Activated CD8-positive, alpha-beta memory T cell treated with anti-CD3 and anti-CD28 coated beads, Interleukin-2, amount 50 U/mL, for 24 hours (primary cell): ENCODE measurements around the gene RAB19.

Source experiments
- DNase-seq: peaks from one replicate; pipeline ENCODE4 v3.0.0-alpha.2; 2020; ENCODE audit errors: extremely low read depth

RAB19 gene, protein sequence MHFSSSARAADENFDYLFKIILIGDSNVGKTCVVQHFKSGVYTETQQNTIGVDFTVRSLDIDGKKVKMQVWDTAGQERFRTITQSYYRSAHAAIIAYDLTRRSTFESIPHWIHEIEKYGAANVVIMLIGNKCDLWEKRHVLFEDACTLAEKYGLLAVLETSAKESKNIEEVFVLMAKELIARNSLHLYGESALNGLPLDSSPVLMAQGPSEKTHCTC

DNA sequence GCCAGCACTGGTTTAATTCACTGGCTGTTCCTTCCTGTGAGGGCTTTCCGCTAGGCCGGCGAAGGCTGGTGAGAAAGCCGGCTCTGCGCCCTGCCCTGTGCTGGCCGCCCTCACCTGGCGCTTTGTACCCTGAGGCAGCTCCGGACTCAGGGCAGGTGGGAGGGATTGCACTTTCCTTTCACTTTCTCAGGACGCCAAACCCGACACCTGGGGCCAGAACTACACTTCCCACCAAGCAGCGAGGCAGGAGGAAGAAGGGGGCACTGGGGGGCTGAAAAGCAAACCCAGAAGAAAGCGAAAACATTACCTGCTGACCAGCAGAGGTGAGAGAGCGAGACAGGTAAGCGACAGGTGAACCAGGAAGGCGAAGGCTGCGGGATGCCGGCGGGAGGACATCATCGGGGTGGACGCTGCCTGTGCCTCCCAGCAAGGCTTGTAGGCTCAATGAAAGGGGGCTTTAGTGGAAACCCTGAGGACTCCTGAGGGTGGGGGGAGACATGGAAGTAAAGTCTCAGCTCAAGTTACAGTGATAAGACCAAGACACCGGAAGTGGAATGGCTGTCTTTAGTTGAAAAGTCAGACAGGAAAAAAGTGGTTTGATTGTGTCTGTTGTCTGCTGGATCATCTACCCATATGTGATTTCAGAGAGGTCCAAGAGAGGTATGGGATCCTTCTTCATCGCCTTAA lies at the start of gene RAB19:
TSS of gene RAB19 (plus strand) at position 181 of the 687 bp plus-strand sequence. CDS start 3,589 bp downstream, outside the sequence.
- no peak for DNase-seq

DNA sequence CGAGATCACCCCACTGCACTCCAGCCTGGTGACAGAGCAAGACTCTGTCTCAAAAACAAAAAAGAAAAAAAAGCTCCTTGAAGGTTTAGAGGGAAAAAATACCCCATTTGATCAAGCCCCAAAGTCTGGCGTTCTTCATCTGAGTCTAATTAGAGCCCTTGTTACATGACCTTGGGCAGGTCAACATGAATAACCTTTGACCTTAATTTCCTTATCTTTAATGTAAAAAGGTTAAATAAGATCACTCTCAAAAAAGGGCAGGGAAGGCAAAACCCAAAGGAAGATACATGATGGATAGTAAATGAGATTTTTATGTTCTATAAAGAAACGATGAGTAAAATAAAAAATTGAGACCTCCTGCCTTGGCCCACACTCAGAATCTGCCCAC lies 45.8 kb upstream of the RAB19 start:
- DNase-seq: no peak

DNA sequence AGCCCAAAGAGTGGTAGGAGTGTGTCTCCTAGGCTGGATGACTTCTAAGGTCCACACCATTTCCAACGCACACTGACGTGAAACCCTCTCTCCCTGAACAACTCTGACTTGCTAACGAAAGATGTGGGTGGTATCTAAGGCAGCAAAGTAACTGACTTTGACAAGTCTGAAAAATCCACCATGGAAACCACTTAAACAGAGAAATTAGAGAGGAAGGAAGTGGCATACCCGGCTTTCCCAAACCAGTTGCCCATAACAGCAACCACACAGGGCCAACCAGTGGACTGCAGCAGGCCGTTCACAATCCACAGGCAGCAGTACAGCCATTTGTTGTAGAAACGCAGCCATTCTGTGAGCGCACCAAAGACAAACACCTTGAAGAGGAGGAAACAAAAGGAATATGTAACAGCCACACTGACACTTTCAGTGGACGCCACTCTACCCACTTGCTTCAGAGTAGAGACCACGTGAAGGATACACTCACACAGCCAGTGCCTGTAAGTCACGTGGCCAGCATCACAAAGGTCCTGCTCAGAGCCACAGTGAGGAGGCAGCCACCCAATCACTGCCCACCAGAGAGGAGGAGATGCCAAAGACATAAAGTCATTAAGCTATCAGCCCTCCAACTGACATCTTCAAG lies 45.3 kb upstream of the RAB19 start:
- no peak for DNase-seq

DNA sequence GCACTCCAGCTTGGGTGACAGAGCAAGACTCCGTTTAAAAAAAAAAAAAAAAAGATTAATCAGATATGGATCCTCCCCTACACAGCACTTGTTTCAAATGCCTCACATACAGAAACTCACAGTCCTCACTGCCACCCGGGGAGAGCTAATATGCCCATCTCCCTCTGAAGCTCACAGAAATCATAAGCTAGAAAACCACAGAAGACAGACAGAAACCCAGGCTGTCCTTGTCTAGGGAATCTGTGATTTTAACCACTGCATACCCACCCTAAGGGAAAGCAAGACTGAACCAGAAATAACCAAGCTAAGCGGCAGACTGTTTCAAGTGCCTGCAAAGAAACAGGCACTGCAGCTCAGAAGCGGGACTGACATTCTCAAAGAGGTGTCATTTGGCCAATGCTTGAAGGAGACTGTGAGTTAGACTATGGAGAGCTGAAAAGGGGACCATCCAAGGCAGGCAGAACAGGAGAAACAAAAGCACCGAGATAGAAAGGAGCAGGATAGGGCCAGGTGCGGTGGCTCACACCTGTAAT lies 43.1 kb upstream of the RAB19 start:
- no peak for DNase-seq

DNA sequence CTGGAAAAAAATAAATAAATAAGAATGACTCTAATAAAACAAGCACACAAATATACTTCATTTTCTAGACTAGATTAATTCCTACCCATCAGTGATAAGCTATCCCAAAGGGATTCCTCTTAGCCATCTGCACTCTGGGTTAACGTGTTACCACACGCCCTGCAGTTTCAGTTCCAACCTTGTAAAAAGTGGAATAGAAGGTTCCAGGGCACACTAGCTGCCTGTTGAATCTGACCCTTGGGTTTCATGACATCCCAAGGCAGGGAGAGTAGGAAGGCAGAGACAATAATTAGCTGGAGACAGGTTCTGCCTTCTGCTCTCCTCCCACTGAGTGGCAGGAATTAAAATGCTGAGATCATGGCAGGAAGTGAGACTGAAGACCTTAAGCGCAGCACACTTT lies 39.0 kb upstream of the RAB19 start:
- DNase-seq: no peak

DNA sequence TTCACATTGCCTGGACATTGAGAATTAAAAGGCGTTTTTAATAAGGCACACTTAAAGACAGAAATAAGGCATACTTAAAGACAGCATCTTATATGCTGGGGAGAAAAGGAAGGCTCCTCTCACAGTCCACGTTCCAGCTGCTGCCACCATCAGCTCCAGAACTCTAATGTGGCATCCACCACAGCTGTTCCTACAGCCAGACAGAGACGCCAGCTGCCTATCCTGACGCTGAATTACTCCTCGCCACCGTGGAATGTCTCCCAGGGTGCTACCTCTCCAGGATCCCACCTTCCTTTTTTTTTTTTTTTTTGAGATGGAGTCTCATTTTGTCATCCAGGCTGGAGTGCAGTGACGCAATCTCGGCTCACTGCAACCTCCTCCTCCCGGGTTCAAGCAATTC lies 36.3 kb upstream of the RAB19 start:
- no peak for DNase-seq

DNA sequence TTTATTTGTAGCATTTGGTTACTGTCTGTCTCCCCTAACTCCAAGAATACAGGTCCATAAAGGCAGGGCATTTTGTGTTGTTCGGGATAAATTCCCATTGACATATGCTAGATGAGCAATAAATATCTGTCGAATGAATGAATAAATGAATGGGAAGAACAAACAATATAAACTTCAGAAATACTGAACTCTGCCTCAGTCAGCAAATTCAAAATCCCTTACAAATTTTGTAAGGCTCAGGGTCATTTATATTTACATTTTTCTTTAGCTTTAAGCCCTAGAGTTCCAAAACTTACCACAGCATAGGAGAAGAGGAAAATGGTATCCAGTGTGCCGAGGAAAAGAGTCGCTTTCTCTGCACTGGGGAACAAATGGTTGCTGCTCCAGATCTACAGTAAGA lies 34.6 kb upstream of the RAB19 start:
- no peak for DNase-seq

DNA sequence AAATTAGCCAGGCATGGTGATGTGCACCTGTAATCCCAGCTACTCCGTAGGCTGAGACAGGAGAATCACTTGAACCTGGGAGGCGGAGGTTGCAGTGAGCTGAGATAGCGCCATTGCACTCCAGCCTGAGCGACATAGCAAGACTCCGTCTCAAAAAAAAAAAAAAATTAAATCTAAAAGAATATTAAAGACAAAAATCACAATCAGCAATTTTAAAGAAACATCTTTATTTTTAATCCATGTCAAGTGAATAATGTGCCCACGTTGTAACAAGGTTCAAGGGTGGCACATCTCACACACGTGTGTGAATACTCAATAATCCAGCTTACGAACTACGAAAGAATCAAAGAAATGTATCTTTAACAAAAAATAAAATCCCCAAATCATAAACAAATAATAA lies 28.5 kb upstream of the RAB19 start:
- no peak for DNase-seq

DNA sequence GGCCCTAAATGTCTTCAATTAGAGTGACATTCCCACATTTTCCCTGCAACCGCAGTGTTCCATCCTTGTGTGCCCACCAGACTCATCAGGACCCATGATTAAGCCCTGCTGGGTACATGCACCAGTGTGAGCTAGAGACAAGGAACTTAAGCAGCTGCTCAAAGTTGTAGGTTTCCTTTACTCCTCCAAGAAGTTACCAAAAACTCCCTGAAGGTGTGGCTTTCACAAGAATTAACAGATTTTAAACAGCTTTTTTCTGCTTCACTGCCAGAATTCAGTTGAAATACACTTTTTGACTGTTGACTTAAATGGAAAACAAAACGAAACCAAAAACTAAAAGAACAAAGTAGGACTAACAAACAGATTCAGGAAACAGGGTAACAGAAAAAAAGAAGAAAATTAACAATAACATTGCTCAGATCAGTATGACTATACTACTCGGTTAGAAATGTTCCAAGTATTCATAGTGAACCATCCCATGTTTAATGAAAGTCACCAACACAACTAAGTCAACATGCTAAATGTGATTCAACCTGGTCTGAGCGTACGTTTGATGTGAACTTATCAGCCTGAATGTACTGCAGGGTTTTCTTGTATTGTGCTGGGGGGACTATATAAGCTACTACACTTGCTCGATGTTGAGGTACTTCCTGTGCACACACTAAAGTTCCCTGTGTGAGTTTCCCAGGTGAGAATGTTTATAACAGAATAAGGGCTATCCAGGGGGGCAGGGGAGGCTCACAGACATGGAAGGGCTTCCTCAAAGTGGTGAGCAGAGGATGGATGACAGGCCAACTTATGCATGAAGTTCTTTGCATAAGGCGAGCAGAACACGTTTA lies 27.7 kb upstream of the RAB19 start:
- DNase-seq: no peak

DNA sequence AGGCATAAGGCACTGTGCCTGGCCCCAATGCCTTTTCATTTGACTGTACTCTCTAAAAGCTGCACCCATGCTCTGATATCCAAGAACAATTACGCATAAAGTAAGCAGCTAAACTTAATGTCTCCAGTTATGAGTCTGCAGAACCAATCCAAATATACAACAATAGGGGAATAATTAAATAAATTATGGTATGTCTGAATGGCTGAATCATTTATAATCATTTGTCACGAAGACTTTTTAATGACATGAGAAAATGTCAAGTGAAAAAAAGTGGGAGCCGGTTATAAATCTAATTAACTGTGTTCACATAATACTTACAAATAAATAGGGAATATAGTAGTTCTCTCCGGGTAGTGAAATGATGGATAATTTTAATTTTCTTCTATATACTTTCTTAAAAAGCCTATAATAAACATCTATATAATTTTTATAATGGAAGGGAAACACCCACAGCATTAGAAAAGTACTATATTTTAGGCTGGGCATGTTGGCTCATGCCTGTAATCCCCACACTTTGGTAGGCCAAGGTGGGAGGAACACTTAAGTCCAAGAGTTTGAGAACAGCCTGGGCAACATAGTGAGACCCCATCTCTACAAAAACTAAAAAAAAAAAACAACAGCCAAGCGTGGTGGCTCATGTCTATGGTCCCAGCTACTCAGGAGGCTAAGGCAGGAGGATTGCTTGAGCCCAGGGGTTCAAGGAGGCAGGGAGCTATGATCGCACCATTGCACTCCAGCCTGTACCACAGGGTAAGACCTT lies 19.7 kb upstream of the RAB19 start:
- no peak for DNase-seq

DNA sequence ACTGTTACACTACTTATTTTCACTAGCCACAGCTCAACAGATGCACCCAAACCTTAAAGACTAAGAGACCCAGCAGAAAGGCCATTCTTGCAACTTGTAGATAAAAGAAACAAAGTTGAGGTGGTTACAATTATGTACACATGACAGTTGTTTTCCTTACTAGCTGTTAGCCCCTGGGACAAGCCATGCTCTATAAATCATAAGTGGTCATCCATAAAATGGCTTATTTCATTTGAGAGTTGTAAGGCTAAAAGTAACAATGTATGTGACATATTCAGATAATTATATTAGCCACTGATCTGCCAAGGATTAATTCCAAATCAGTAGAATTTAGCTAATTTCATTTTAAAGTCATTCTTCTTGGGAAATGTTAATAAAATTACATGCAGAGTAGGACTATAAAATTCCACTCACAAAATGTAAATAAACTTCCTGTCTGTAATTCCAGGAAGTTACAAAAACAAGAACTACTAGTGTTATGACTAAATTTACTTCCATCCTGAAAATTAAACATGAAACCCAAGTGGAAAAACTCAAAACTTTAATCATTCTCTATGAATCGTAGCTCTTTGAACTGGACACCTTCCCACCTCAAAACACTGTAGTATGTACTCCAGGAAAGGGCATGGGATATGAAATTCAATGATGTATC lies 18.8 kb upstream of the RAB19 start:
- DNase-seq: no peak

DNA sequence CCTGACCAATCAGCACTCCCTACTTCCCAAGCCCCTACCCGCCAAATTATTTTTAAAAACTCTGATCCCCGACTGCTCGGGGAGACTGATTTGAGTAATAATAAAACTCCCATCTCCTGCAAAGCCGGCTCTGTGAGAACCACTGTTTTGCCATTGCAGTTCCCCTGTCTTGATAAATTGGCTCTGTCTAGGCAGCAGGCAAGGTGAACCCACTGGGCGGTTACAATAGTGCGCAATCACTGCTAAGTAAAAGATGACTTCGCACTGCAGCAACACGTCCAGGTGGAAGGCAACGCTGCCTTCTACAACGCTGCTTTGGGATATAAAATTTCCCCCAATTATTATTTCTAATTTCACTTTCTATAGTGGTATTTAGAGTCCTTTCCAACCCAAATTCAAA lies 14.4 kb upstream of the RAB19 start:
- no peak for DNase-seq

DNA sequence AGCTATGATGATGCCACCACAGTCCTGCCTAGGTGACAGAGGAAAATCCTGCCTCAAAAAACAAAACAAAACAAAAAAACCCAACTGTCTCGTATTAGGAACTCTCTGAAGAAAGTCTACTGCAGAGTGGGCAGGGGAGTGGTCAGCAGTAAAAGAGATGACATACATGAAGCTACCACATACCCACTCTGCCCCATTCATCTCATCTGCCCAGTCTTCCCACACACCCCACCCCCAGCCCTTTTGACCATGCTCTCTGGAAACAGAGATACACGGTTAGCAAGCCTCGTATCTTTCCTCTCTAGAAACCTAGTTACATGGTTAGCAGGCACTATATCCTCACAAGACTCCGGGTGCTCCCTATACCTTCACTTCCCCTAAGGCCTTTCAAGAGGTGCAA lies 13.8 kb upstream of the RAB19 start:
- no peak for DNase-seq

DNA sequence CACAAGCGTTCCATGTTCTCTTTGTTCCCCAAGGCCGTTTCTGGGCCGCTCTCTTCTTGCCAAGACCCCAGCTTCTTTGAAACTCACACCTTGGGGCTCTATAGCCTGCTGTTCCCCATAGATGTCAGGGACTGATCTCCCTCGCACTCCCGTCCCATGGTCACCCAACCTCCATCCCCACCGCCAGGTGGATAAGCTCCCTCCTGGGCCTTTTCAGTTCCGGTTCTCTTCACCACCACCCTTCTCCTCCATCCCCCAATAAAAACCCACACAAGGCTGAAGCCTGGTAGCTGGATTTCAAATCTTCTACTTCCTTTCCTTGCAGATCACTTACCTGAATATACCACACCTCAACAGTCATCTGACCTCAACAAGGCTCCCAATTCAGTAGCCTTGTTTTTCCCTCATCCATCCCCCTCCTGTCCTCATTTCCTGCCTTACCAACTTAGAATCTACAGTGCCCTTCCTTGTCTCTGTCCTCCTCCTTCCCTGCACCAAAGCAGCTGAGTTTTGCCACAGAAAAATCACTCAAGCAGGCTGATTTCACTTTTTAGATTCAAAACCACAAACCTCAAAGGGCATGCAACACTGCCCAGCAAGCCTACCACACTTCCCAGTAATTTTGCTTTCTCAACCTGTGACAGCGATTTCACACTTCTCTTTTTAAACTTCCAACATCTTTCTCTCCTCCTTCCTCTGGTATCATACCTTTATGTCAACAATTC lies 13.2 kb upstream of the RAB19 start:
- DNase-seq: no peak

DNA sequence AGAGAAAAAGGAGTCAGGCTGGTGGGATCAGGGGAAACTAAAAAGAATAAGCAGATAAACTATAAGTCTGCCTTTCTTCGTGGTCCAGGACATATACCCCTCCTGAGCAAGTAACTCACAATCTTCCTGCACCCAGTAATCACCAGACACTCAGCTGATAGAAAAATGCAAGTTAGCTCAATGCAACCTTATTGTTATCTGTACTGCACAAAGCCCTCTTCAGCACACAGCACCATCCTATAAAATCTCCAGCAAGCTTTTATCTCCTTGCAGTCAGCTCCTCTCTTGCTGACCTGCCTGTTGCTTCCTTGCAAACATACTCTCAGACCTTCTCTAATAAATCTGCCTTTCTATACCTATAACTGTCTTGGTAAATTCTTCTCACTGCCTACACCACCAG lies 12.2 kb upstream of the RAB19 start:
- no peak for DNase-seq

DNA sequence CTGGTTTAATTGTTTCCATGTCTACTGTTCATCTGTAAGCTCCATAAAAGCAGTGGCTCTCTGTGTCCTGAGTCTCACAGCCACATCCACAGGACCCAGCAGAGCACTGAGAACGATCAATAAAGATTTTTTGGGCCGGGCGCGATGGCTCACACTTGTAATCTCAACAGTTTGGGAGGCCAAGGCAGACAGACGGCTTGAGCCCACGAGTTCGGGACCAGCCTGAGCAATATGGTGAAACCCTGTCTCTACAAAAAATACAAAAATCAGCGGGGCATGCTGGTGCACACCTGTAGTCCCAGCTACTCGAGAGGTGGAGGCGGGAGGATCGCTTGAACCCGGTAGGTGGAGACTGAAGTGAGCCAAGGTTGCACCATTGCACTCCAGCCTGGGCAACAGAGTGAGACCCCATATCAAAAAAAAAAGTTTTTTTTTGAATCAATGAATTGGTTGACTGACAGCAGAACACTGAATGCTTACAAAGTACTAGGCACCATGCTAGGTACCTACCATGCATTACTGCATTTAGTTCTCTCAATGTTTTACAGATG lies 10.0 kb upstream of the RAB19 start:
- DNase-seq: no peak

DNA sequence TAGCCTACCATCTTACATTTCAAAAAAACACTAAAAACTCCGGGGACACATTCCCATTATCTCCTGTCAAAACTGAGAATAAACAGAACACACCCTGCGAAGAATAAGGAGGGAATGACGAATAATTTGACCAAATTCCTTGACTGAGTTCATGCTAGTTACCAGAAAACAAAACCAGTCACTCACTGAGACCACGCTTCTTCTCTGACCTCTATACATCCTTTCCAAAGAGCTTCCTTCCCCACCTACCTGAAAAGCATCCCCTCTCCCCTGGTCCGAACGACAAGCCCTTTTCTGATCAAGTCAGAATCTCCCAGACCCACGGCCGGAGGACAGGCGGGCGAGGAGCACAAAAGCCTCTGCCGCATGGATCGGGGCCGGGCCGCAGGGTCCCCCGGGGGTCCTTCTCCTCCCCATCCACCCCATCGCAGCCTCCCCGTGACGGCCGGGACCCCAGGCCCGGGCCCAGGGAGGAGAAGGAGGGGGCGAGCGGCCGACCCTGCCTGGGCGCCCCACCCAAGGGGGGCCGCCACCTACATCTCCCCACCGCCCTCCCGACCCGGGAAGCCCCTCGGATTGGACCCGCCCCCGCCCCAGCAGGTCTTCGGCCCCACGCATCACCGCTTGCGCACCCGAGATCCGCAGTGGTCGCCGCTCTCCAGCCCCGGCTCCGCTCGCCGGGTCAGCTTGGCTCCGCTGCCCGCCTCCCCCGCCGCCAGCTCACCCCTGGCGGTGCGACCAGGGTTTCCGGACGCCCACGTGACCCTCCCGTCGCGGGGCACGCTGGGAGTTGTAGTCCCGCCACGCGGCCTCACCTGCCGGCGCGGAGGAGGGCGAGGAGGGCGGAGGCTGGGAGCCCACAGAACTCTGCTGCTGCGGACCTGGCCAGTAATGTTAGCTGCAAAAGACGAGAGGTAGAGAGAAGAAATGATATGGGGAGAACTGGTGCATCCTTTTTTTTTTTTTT lies 5.8 kb upstream of the RAB19 start, which contains the start of gene SLC37A3:
TSS of gene SLC37A3 (minus strand) at position 747 of the 967 bp plus-strand sequence. CDS start 16,004 bp downstream, outside the sequence.
- peak; percentile 65 for DNase-seq

DNA sequence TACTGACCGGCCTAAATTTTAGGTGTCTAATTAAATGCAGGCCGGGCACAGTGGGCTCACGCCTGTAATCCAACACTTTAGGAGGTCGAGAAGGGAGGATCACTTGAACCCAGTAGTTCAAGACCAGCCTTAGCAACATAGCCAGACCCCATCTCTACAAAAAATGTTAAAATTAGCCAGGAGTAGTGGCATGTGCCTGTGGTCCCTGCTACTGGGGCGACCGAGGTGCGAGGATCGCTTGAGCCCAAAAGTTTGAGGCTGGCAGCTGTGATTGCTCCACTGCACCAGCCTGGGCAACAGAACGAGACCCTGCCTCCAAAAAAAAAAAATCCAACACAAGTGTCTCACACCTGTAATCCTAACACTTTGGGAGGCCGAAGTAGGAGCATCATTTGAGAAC lies 5.0 kb upstream of the RAB19 start:
- no peak for DNase-seq

DNA sequence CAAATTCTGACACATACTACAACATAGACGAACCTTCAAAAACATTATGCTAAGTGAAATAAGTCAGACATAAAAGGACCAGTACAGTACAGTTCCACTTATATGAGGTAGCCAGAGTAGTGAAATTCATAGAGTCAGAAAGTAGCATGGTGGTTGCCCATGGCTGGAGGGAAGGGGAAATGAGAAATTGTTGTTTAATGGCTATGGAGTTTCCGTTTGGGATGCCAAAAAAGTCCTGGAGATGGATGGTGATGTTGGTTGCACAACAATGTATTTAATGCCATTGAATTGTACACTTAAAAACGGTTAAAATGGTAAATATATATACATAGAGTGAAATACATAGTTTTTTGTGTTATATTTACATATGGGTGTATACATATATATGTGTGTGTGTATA lies 3.5 kb upstream of the RAB19 start:
- no peak for DNase-seq
